RWPE2 (cell line): ENCODE data around the gene GFOD1.

Experiments
- ATAC-seq: fragments of 200-7000 bp; cut with Tn5 transposase; 3 replicates; pipeline ENCODE4 v1.9.1; 2021; ENCODE audit warnings: low read depth
- DNase-seq: peaks from one replicate; pipeline ENCODE4 v3.0.0-alpha.2; 2020; ENCODE audit warnings: low spot score
- H3K27ac ChIP-seq: fragments of 450-650 bp; 2 replicates; pipeline ENCODE4 v1.5.1; 2017; ENCODE audit warnings: mild to moderate bottlenecking; ENCODE audit not compliant: poor library complexity, severe bottlenecking
- H3K27me3 ChIP-seq: fragments of 250-450 bp; sonication (Bioruptor Pico); 2 replicates; pipeline ENCODE4 v1.5.1; 2021; ENCODE audit warnings: mild to moderate bottlenecking, moderate library complexity; ENCODE audit not compliant: insufficient read depth, poor library complexity, severe bottlenecking
- H3K36me3 ChIP-seq: fragments of 250-450 bp; sonication (Bioruptor Pico); 2 replicates; pipeline ENCODE4 v1.5.1; 2020; ENCODE audit warnings: low read depth, mild to moderate bottlenecking, moderate library complexity
- H3K4me1 ChIP-seq: fragments of 250-450 bp; sonication (Bioruptor Pico); 2 replicates; pipeline ENCODE4 v1.5.1; 2021; ENCODE audit warnings: mild to moderate bottlenecking, moderate library complexity; ENCODE audit not compliant: insufficient read depth, poor library complexity, severe bottlenecking
- H3K4me3 ChIP-seq: fragments of 250-450 bp; sonication (Bioruptor Pico); 2 replicates; pipeline ENCODE4 v1.5.1; 2021; ENCODE audit warnings: mild to moderate bottlenecking, moderate library complexity; ENCODE audit not compliant: severe bottlenecking
- H3K9me3 ChIP-seq: fragments of 250-450 bp; sonication (Bioruptor Pico); 2 replicates; pipeline ENCODE4 v1.5.1; 2021; ENCODE audit warnings: mild to moderate bottlenecking, moderate library complexity; ENCODE audit not compliant: severe bottlenecking
- TF ChIP-seq, protein P1 (sequence below): fragments of 450-650 bp; IDR thresholded peaks from one replicate; pipeline ENCODE4 v1.5.1; 2017; ENCODE audit warnings: mild to moderate bottlenecking, moderate library complexity; ENCODE audit not compliant: poor library complexity, severe bottlenecking

The GFOD1 gene

DNA sequence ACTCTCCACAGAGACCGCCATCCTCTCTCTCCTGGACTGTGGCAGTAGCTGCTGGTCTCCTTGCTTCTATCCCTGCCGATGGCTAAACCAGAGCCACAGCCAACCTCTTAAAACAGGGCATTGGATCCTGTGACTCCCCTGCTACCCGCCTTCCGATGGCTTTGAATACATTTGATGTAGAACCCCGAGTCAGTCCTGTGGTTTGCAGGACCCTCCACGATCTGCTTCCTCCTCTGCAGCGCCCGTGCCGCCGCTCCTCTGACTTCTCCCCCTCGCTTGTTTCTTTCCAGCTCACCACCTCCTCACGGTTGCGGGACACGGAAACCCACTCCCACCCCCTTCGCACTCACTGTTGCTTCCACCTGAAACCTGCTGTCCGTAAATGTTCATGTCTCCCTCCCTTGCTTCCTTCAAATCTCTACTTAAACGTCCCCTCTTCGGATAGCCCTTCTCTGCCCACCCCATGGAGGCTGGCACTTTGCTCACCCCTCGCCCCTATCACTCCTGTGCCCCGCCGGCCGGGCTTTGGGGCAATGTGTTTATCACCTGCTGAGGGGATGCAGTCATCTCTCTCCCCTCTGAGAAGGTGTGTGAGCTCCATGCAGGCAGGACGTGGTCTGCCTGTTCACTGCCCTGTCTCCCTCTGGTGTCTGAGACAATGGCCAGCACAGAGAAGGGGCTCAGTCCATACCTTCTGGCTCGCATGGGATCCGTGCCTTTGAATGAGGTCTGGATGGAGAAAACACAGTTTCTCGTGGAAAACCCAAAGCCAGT, 67.8 kb downstream of the GFOD1 start:
- ATAC-seq (no peak), DNase-seq (no peak)
- no peaks in the 10 kb centered on the region for H3K27me3 ChIP-seq
- H3K27ac ChIP-seq, result no peak overlapping the region
- H3K36me3 ChIP-seq, result no peaks in the 10 kb centered on the region
- H3K9me3 ChIP-seq, result no peaks in the 10 kb centered on the region
- H3K4me3 ChIP-seq, result no peak overlapping the region
- peaks cover 7% of the 10 kb centered on the region for H3K4me1 ChIP-seq
- TF ChIP-seq, protein P1, sequence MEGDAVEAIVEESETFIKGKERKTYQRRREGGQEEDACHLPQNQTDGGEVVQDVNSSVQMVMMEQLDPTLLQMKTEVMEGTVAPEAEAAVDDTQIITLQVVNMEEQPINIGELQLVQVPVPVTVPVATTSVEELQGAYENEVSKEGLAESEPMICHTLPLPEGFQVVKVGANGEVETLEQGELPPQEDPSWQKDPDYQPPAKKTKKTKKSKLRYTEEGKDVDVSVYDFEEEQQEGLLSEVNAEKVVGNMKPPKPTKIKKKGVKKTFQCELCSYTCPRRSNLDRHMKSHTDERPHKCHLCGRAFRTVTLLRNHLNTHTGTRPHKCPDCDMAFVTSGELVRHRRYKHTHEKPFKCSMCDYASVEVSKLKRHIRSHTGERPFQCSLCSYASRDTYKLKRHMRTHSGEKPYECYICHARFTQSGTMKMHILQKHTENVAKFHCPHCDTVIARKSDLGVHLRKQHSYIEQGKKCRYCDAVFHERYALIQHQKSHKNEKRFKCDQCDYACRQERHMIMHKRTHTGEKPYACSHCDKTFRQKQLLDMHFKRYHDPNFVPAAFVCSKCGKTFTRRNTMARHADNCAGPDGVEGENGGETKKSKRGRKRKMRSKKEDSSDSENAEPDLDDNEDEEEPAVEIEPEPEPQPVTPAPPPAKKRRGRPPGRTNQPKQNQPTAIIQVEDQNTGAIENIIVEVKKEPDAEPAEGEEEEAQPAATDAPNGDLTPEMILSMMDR, result no peak

DNA sequence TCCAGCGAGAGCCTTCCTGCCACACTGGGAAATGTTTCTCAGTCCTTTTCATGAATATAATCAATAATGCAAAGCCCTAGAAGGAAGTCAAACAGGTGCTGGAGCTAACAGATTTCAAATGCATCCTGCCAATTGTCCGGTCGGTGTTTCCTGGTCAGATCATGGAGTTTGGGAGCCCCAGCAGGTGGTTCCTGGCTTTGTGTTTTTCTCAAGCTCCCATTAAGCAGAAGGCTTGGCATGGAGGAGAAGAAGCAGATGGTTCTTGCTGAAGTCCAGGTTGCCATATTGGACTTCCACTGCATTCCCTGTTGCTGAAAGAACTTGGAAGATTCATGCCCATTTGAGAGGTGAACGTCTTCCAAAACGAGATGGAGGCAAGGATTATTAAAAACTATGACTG, 68.6 kb downstream of the GFOD1 start:
- DNase-seq (no peak), ATAC-seq (no peak)
- H3K4me3 ChIP-seq, result no peak overlapping the region
- H3K4me1 ChIP-seq, result peaks cover 7% of the 10 kb centered on the region
- TF ChIP-seq, protein P1, result no peak
- no peaks in the 10 kb centered on the region for H3K9me3 ChIP-seq
- H3K27me3 ChIP-seq, result no peaks in the 10 kb centered on the region
- no peaks in the 10 kb centered on the region for H3K36me3 ChIP-seq
- no peak overlapping the region for H3K27ac ChIP-seq

DNA sequence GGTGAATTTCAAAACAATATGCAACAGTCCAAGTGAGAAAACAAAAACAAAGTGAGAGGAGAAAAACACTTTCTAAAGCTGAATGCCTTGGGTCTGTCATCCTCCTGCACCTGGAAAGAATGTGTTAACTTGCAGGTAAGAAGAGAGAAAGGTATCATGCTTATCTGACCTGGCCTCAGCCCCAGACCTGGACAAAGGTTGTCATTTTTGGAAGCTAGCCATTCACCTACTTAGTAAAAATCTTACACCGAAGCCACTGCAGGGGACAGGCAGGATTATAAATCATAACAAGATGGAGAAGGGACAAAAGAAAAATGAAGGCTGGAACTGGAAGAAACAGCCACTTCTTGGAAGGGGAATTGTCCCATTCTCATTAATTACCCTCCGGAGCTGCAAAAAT, 69.4 kb downstream of the GFOD1 start:
- Histone ChIP-seq H3K27ac (no peak overlapping the region), H3K27me3 (no peaks in the 10 kb centered on the region), H3K4me3 (no peak overlapping the region), H3K4me1 (peaks cover 2% of the 10 kb centered on the region), H3K36me3 (no peaks in the 10 kb centered on the region), H3K9me3 (no peaks in the 10 kb centered on the region)
- ATAC-seq (no peak), DNase-seq (no peak)
- TF ChIP-seq, protein P1, result no peak

DNA sequence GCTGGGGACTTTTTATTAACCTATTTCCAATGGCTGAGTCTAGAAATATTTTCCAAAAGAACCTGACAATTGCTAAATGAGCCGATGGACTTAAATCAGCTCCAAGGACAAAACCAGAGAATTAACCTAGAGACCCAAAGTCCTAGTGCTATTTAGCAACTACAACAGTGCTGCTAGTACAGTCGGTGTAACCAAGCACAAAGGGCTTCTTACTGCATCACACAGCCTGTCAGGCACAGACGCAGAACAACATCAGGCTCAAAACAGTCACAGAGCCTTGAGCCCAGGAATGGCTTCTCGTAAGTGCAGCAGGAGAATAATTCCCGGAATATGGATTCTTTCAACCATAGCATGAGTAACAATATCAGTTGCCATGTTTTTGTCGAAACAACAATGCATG, 70.0 kb downstream of the GFOD1 start:
- ATAC-seq (no peak), DNase-seq (no peak)
- no peak overlapping the region for H3K4me3 ChIP-seq

DNA sequence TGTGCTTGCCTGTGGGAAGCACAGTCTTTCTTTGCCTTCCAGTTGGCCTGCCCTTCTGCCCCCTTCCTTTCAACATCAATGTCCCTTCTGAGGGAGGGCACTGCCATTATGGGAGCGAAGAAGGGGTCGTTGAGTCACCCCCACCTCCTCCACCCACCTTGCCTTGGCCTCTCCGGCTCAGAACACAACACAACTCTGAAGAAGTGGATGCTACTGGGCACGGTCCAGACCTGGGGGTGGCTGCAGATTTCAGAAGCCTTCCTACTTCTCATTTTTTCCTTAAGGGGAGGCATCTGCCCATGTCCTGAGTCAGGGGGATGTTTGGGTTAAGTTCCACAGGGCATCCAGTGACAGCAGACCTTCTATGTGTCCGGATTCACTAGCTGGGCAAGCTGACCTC, 72.1 kb downstream of the GFOD1 start:
- DNase-seq (no peak), ATAC-seq (no peak)
- Histone ChIP-seq H3K27ac (no peak overlapping the region), H3K36me3 (no peaks in the 10 kb centered on the region), H3K27me3 (no peaks in the 10 kb centered on the region), H3K9me3 (no peaks in the 10 kb centered on the region), H3K4me1 (no peaks in the 10 kb centered on the region), H3K4me3 (no peak overlapping the region)
- TF ChIP-seq, protein P1, result no peak

More for the DNA sequence above, 70.0 kb downstream of the GFOD1 start:
- H3K27ac ChIP-seq, result no peak overlapping the region
- TF ChIP-seq, protein P1, result no peak
- H3K27me3 ChIP-seq, result no peaks in the 10 kb centered on the region
- no peaks in the 10 kb centered on the region for H3K4me1 ChIP-seq
- H3K36me3 ChIP-seq, result no peaks in the 10 kb centered on the region
- no peaks in the 10 kb centered on the region for H3K9me3 ChIP-seq
